Cardiac muscle cell (in vitro differentiated cells and primary cell): Measurements from ENCODE around the gene IQGAP1. TPM values are rescaled to one million over a fixed set of nuclear protein-coding genes. Genes with fewer than 3 reads are reported as not detected.

ENCODE experiments used
- DNase-seq, 2 donors: peaks; one replicate each; pipeline versions ENCODE4 v3.0.0 to v3.0.0-alpha.2; 2010 to 2017; ENCODE audit warnings: low read depth in 1 of 2, low spot score in 1 of 2
- H3K27ac ChIP-seq: fragments of 200-600 bp; sonication (generic); 2 replicates; pipeline ENCODE4 v1.5.1; 2016
- H3K27me3 ChIP-seq: fragments of 200-600 bp; sonication (generic); 2 replicates; pipeline ENCODE4 v1.6.0; 2016; ENCODE audit warnings: control low read depth
- H3K36me3 ChIP-seq: fragments of 200-600 bp; sonication (generic); 2 replicates; pipeline ENCODE4 v1.5.1; 2016; ENCODE audit warnings: control low read depth
- H3K4me1 ChIP-seq: fragments of 200-600 bp; sonication (generic); 2 replicates; pipeline ENCODE4 v1.8.1; 2017; ENCODE audit warnings: low read depth, mild to moderate bottlenecking, mixed run types
- H3K4me3 ChIP-seq: fragments of 200-600 bp; sonication (generic); 2 replicates; pipeline ENCODE4 v1.5.1; 2016; ENCODE audit warnings: mild to moderate bottlenecking
- H3K9me3 ChIP-seq: fragments of 200-600 bp; sonication (generic); 2 replicates; pipeline ENCODE4 v1.5.1; 2017; ENCODE audit warnings: low read depth, mild to moderate bottlenecking, control low read depth
- CTCF ChIP-seq: IDR thresholded peaks from 2 replicates; pipeline ENCODE4 v1.5.1; 2012; ENCODE audit warnings: low read depth, mild to moderate bottlenecking, low read length
- polyA plus RNA-seq: library from polyadenylated mRNA; unstranded; fragments of >200 nt; fragmentation: Nextera tagmentation; extraction: Ambion mirVana; gene quantifications from 2 replicates; pipeline ENCODE4 v1.2.1, GENCODE V29; 2016
- total RNA-seq: library from RNA; depleted of rRNA; stranded (reverse); fragments of >200 nt; gene quantifications from 2 replicates; pipeline ENCODE4 v1.2.3, GENCODE V29; 2016

The IQGAP1 gene
- total RNA-seq (14.2 and 14.6 TPM in 2 replicates), polyA plus RNA-seq (9.1 and 10.5 TPM in 2 replicates)

- DNase-seq = peak; percentile 96 to 98
- H3K9me3 ChIP-seq = no peaks in the 10 kb centered on the region
- H3K27ac ChIP-seq = peak within 1 kb of the TSS; percentile 77
- H3K4me3 ChIP-seq = peak within 1 kb of the TSS; percentile 82
- H3K36me3 ChIP-seq = no peaks in the 10 kb centered on the region
- H3K27me3 ChIP-seq = no peaks in the 10 kb centered on the region
- peaks cover 12% of the 10 kb centered on the region for H3K4me1 ChIP-seq
- no peak for TF ChIP-seq CTCF
Observed at GRCh38 chr15:90387534-90388461, at the start of gene IQGAP1. Gene IQGAP1 (plus strand): TSS chr15:90388242. CDS start chr15:90388342, 100 bp downstream.

- no peak overlapping the region for H3K27ac ChIP-seq
- H3K27me3 ChIP-seq = peaks cover 55% of the 10 kb centered on the region
- TF ChIP-seq CTCF = no peak
- H3K9me3 ChIP-seq = no peaks in the 10 kb centered on the region
- peaks cover 7% of the 10 kb centered on the region for H3K4me1 ChIP-seq
- no peak overlapping the region for H3K4me3 ChIP-seq
- DNase-seq = no peak
- H3K36me3 ChIP-seq = no peaks in the 10 kb centered on the region
Observed at GRCh38 chr15:90338532-90338931, 49.5 kb upstream of the IQGAP1 start.

- Histone ChIP-seq H3K9me3 (no peaks in the 10 kb centered on the region), H3K36me3 (no peaks in the 10 kb centered on the region), H3K4me1 (peaks cover 7% of the 10 kb centered on the region), H3K27ac (no peak overlapping the region), H3K4me3 (no peak overlapping the region), H3K27me3 (peaks cover 57% of the 10 kb centered on the region)
- no peak for DNase-seq
- TF ChIP-seq CTCF = no peak
Observed at GRCh38 chr15:90340345-90340744, 47.7 kb upstream of the IQGAP1 start.

- H3K4me3 ChIP-seq = no peak overlapping the region
- peaks cover 7% of the 10 kb centered on the region for H3K4me1 ChIP-seq
- H3K27ac ChIP-seq = no peak overlapping the region
- DNase-seq = peak in 1 of 2 donors; percentile 44
- no peaks in the 10 kb centered on the region for H3K9me3 ChIP-seq
- no peak for TF ChIP-seq CTCF
- no peaks in the 10 kb centered on the region for H3K36me3 ChIP-seq
- H3K27me3 ChIP-seq = peaks cover 64% of the 10 kb centered on the region
Observed at GRCh38 chr15:90343302-90343790, 44.7 kb upstream of the IQGAP1 start.

GRCh38 chr15:90344662-90345061 lies 43.4 kb upstream of the IQGAP1 start:
- DNase-seq = no peak
- peaks cover 7% of the 10 kb centered on the region for H3K4me1 ChIP-seq
- no peak for TF ChIP-seq CTCF
- no peaks in the 10 kb centered on the region for H3K9me3 ChIP-seq
- no peaks in the 10 kb centered on the region for H3K36me3 ChIP-seq
- H3K27ac ChIP-seq = no peak overlapping the region
- no peak overlapping the region for H3K4me3 ChIP-seq
- H3K27me3 ChIP-seq = peaks cover 64% of the 10 kb centered on the region
